KMS-11 (cell line): ENCODE data around the gene LAMTOR5.
"Not testable (repeated sequence)": the region's sequence is repeated elsewhere in the genome, so short reads cannot be mapped to it uniquely, and the experiment has no call there.

Experiments used
- H2AFZ ChIP-seq: fragments of 200-600 bp; sonication (generic); 2 replicates; pipeline ENCODE4 v1.6.1; 2016; ENCODE audit warnings: antibody characterized with exemption, mixed run types, low read depth
- H3K27ac ChIP-seq: fragments of 200-600 bp; sonication (generic); 2 replicates; pipeline ENCODE4 v1.6.1; 2016; ENCODE audit warnings: mild to moderate bottlenecking, mixed run types
- H3K27me3 ChIP-seq: fragments of 200-600 bp; sonication (generic); 2 replicates; pipeline ENCODE4 v1.6.1; 2017; ENCODE audit warnings: mild to moderate bottlenecking, low read depth, mixed run types, moderate library complexity; ENCODE audit not compliant: insufficient read depth
- H3K36me3 ChIP-seq: fragments of 200-600 bp; sonication (generic); 2 replicates; pipeline ENCODE4 v1.6.1; 2017; ENCODE audit warnings: mild to moderate bottlenecking, mixed run types; ENCODE audit not compliant: insufficient read depth
- H3K4me1 ChIP-seq: fragments of 200-600 bp; sonication (generic); 2 replicates; pipeline ENCODE4 v1.6.1; 2016; ENCODE audit warnings: mild to moderate bottlenecking, low read depth, mixed run types; ENCODE audit not compliant: poor library complexity, severe bottlenecking
- H3K4me2 ChIP-seq: fragments of 200-600 bp; sonication (generic); 2 replicates; pipeline ENCODE4 v1.7.0; 2016; ENCODE audit warnings: mild to moderate bottlenecking, mixed run types
- H3K4me3 ChIP-seq: fragments of 200-600 bp; sonication (generic); IDR thresholded peaks from 2 replicates; pipeline ENCODE4 v1.6.1; 2017; ENCODE audit warnings: low read depth, low read length, mixed read lengths; ENCODE audit not compliant: insufficient read depth
- H3K79me2 ChIP-seq: fragments of 200-600 bp; sonication (generic); 2 replicates; pipeline ENCODE4 v1.6.1; 2016; ENCODE audit warnings: low read depth, mixed run types; ENCODE audit not compliant: insufficient read depth
- H3K9ac ChIP-seq: fragments of 200-600 bp; sonication (generic); 2 replicates; pipeline ENCODE4 v1.6.1; 2016; ENCODE audit warnings: mild to moderate bottlenecking, mixed run types
- H4K20me1 ChIP-seq: fragments of 200-600 bp; sonication (generic); 2 replicates; pipeline ENCODE4 v1.6.1; 2016; ENCODE audit warnings: mild to moderate bottlenecking, mixed run types; ENCODE audit not compliant: insufficient read depth
- CTCF ChIP-seq: fragments of 200-600 bp; sonication (generic); conservative IDR thresholded peaks from 2 replicates; pipeline ENCODE4 v1.6.1; 2017; ENCODE audit warnings: low read depth, mild to moderate bottlenecking, antibody characterized with exemption, low read length, moderate library complexity, mixed read lengths

The LAMTOR5 gene

GRCh38 chr1:110408488-110408887 lies 994 bp upstream of the LAMTOR5 start:
- no peaks in the 10 kb centered on the region for H3K27me3 ChIP-seq
- H3K79me2 ChIP-seq: peaks cover 19% of the 10 kb centered on the region
- no peak overlapping the region for H3K4me3 ChIP-seq
- no peaks in the 10 kb centered on the region for H4K20me1 ChIP-seq
- no peak overlapping the region; the same call in 1 of the 2 replicates for H3K9ac ChIP-seq
- peak overlapping the region; percentile 77; the same call in 1 of the 2 replicates for H3K4me2 ChIP-seq
- no peak for TF ChIP-seq CTCF
- H2AFZ ChIP-seq: 0 out of 2 replicates have a peak overlapping the region, but pooled peaks have one; percentile 82
- H3K36me3 ChIP-seq: no peaks in the 10 kb centered on the region
- peaks cover 6% of the 10 kb centered on the region for H3K4me1 ChIP-seq
- H3K27ac ChIP-seq: no peak overlapping the region

- H3K9ac ChIP-seq, H4K20me1 ChIP-seq, H3K27ac ChIP-seq: not testable (repeated sequence)
Observed at GRCh38 chr1:110406407-110406806, 1.1 kb downstream of the LAMTOR5 start.

GRCh38 chr1:110404401-110404800 lies 3.1 kb downstream of the LAMTOR5 start:
- Histone ChIP-seq H3K36me3 (no peaks in the 10 kb centered on the region), H3K9ac (no peak overlapping the region), H3K4me2 (no peak overlapping the region), H4K20me1 (no peaks in the 10 kb centered on the region), H3K4me3 (no peak overlapping the region), H3K79me2 (peaks cover 19% of the 10 kb centered on the region), H2AFZ (no peak overlapping the region), H3K4me1 (peaks cover 6% of the 10 kb centered on the region), H3K27me3 (no peaks in the 10 kb centered on the region), H3K27ac (no peak overlapping the region)
- TF ChIP-seq CTCF: no peak

More at GRCh38 chr1:110406407-110406806, 1.1 kb downstream of the LAMTOR5 start:
- not testable (repeated sequence) for H3K36me3 ChIP-seq, H3K4me1 ChIP-seq, H2AFZ ChIP-seq, H3K4me3 ChIP-seq, H3K27me3 ChIP-seq
- peak overlapping the region; percentile 54 for H3K4me2 ChIP-seq
- H3K79me2 ChIP-seq: peaks cover 19% of the 10 kb centered on the region

GRCh38 chr1:110403805-110404204 lies 3.7 kb downstream of the LAMTOR5 start:
- H3K4me1 ChIP-seq: peaks cover 6% of the 10 kb centered on the region
- H3K4me3 ChIP-seq: no peak overlapping the region
- H3K4me2 ChIP-seq: no peak overlapping the region
- no peaks in the 10 kb centered on the region for H4K20me1 ChIP-seq
- no peak overlapping the region for H2AFZ ChIP-seq
- H3K27me3 ChIP-seq: no peaks in the 10 kb centered on the region
- TF ChIP-seq CTCF: no peak
- H3K9ac ChIP-seq: no peak overlapping the region
- peaks cover 19% of the 10 kb centered on the region for H3K79me2 ChIP-seq
- H3K36me3 ChIP-seq: no peaks in the 10 kb centered on the region
- H3K27ac ChIP-seq: no peak overlapping the region

GRCh38 chr1:110396259-110396958 lies 11.1 kb downstream of the LAMTOR5 start:
- H3K27me3 ChIP-seq, H3K4me1 ChIP-seq, H3K9ac ChIP-seq, H3K79me2 ChIP-seq, H3K4me2 ChIP-seq, H3K27ac ChIP-seq, H2AFZ ChIP-seq, H3K4me3 ChIP-seq, H3K36me3 ChIP-seq, H4K20me1 ChIP-seq: not testable (repeated sequence)
